OCI-LY3 (cell line): ENCODE results near the gene OTOG.

Experiments
- H2AFZ ChIP-seq: fragments of 200-600, 300-600 bp; shearing (Covaris generic); 2 replicates; pipeline ENCODE4 v1.6.0; 2014; ENCODE audit warnings: antibody characterized with exemption, low read depth, low read length
- H3K27ac ChIP-seq: fragments of 200-600, 300-600 bp; sonication (generic); 2 replicates; pipeline ENCODE4 v1.5.1; 2014; ENCODE audit warnings: mild to moderate bottlenecking, low read length, moderate library complexity, mixed read lengths
- H3K27me3 ChIP-seq: fragments of 200-600, 300-600 bp; sonication (generic); 2 replicates; pipeline ENCODE4 v1.6.1; 2014; ENCODE audit warnings: low read depth, low read length, mixed read lengths
- H3K36me3 ChIP-seq: fragments of 200-600, 300-600 bp; sonication (generic); replicated peaks from 2 replicates; pipeline ENCODE3; 2014; ENCODE audit warnings: low read depth, low read length, mixed read lengths
- H3K4me1 ChIP-seq: fragments of 300-600, 200-600 bp; sonication (generic); 2 replicates; pipeline ENCODE4 v1.6.1; 2014; ENCODE audit warnings: low read length, mixed read lengths
- H3K4me2 ChIP-seq: fragments of 200-600, 300-600 bp; sonication (generic); 2 replicates; pipeline ENCODE4 v1.6.1; 2014; ENCODE audit warnings: low read length, mixed read lengths
- H3K4me3 ChIP-seq: fragments of 300-600, 200-600 bp; sonication (generic); 2 replicates; pipeline ENCODE4 v1.5.1; 2014; ENCODE audit warnings: antibody characterized with exemption, mild to moderate bottlenecking, low read length, moderate library complexity
- H3K79me2 ChIP-seq: fragments of 300-600, 200-600 bp; shearing (Covaris generic); 2 replicates; pipeline ENCODE4 v1.6.1; 2014; ENCODE audit warnings: mild to moderate bottlenecking, low read length, mixed read lengths
- H3K9ac ChIP-seq: fragments of 300-600, 200-600 bp; shearing (Covaris generic); 2 replicates; pipeline ENCODE4 v1.6.0; 2014; ENCODE audit warnings: mild to moderate bottlenecking, low read length, moderate library complexity
- H3K9me3 ChIP-seq: fragments of 200-600, 300-600 bp; shearing (Covaris generic); 2 replicates; pipeline ENCODE4 v1.6.1; 2014; ENCODE audit warnings: low read length, mixed read lengths; ENCODE audit not compliant: insufficient read depth
- H4K20me1 ChIP-seq: fragments of 200-600, 300-600 bp; sonication (generic); 2 replicates; pipeline ENCODE4 v1.6.1; 2016; ENCODE audit warnings: low read length, mixed read lengths; ENCODE audit not compliant: insufficient read depth
- EZH2phosphoT487 ChIP-seq: fragments of 200-600 bp; shearing (Covaris generic); IDR thresholded peaks from 2 replicates; pipeline ENCODE4 v1.6.1; 2018; ENCODE audit warnings: antibody characterized with exemption, mixed run types, low read depth
- TF ChIP-seq, protein P1 (sequence below): fragments of 200-600, 300-600 bp; sonication (generic); IDR thresholded peaks from 2 replicates; pipeline ENCODE4 v1.5.1; 2014; ENCODE audit warnings: antibody characterized with exemption, low read length, low read depth

The OTOG gene

DNA sequence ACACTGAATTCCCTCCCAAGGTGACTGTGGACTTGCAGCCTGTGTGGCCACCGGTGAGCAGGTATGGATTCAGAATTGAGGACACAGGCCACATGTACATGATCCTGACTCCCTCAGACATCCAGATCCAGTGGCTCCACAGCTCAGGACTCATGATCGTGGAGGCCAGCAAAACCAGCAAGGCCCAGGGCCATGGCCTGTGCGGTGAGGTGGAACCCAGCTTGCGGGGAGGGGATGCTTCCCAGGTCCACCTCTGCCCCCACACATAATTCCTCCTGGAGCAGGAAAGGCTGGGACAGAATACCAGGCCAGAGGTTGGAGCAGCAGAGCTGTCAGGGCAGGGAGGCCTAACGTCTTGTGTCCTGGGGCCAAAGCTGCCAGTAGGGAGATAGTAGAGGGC, 82.1 kb downstream of the OTOG start:
- Histone ChIP-seq H3K4me3 (no peak overlapping the region), H3K4me1 (no peaks in the 10 kb centered on the region), H3K79me2 (no peaks in the 10 kb centered on the region), H3K9me3 (no peaks in the 10 kb centered on the region), H3K27me3 (peaks cover 25% of the 10 kb centered on the region), H3K9ac (no peak overlapping the region), H3K4me2 (no peak overlapping the region), H3K36me3 (no peaks in the 10 kb centered on the region), H3K27ac (no peak overlapping the region), H2AFZ (no peak overlapping the region), H4K20me1 (no peaks in the 10 kb centered on the region)
- TF ChIP-seq, protein P1, sequence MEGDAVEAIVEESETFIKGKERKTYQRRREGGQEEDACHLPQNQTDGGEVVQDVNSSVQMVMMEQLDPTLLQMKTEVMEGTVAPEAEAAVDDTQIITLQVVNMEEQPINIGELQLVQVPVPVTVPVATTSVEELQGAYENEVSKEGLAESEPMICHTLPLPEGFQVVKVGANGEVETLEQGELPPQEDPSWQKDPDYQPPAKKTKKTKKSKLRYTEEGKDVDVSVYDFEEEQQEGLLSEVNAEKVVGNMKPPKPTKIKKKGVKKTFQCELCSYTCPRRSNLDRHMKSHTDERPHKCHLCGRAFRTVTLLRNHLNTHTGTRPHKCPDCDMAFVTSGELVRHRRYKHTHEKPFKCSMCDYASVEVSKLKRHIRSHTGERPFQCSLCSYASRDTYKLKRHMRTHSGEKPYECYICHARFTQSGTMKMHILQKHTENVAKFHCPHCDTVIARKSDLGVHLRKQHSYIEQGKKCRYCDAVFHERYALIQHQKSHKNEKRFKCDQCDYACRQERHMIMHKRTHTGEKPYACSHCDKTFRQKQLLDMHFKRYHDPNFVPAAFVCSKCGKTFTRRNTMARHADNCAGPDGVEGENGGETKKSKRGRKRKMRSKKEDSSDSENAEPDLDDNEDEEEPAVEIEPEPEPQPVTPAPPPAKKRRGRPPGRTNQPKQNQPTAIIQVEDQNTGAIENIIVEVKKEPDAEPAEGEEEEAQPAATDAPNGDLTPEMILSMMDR, result no peak
- TF ChIP-seq EZH2phosphoT487, result no peak

DNA sequence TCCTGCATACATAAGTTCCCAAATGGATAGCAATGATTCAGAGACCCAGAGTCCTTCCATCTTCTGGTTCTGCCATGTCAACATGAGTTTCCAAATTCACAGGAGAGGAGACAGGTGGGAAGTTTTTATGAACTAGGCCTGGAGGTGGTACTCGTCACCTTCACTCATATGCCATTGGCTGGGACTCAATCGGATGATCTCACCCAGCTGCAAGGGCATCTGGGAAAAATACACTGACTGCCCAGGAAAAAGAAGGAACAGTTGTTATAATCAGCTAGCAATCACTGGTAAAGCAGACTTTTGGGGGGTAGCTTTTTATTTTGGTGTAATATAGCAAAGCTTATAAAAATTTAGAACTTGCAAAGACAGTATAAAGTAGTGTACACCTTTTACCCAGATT, 83.9 kb downstream of the OTOG start:
- Histone ChIP-seq H3K4me1 (no peaks in the 10 kb centered on the region), H4K20me1 (no peaks in the 10 kb centered on the region), H3K79me2 (no peaks in the 10 kb centered on the region), H3K4me3 (no peak overlapping the region), H3K36me3 (no peaks in the 10 kb centered on the region), H2AFZ (no peak overlapping the region), H3K4me2 (no peak overlapping the region), H3K27me3 (peaks cover 22% of the 10 kb centered on the region), H3K9me3 (no peaks in the 10 kb centered on the region), H3K9ac (no peak overlapping the region), H3K27ac (no peak overlapping the region)
- TF ChIP-seq, protein P1, result no peak
- TF ChIP-seq EZH2phosphoT487, result no peak

DNA sequence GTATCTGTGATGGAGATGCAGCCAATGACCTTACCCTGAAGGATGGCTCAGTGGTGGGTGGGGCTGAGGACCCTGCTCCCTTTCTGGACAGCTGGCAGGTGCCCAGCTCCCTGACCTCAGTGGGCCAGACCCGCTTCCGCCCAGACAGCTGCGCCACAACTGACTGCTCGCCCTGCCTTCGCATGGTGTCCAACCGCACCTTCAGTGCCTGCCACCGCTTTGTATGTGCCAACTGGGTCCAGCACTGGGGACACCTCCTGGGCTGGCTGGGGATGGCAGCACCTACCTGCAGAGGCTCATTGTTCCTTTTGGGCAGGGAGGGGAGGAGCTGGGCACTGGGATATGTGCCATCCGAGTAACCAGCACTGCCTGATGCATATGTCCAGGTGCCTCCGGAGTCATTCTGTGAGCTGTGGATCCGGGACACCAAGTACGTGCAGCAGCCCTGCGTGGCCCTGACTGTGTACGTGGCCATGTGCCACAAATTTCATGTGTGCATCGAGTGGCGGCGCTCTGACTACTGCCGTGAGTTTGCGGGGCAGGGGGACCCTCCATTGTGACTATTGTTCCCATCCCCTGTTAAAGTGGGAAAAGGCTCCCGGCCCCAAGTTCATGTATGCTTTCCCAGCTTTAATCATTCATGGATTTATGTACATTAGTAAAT, 84.8 kb downstream of the OTOG start:
- Histone ChIP-seq H3K27ac (no peak overlapping the region), H3K4me1 (no peaks in the 10 kb centered on the region), H4K20me1 (no peaks in the 10 kb centered on the region), H3K4me2 (no peak overlapping the region), H3K4me3 (no peak overlapping the region), H3K9ac (no peak overlapping the region), H3K27me3 (peaks cover 22% of the 10 kb centered on the region), H3K79me2 (no peaks in the 10 kb centered on the region), H2AFZ (no peak overlapping the region), H3K9me3 (no peaks in the 10 kb centered on the region), H3K36me3 (no peaks in the 10 kb centered on the region)
- TF ChIP-seq, protein P1, result no peak
- TF ChIP-seq EZH2phosphoT487, result no peak

DNA sequence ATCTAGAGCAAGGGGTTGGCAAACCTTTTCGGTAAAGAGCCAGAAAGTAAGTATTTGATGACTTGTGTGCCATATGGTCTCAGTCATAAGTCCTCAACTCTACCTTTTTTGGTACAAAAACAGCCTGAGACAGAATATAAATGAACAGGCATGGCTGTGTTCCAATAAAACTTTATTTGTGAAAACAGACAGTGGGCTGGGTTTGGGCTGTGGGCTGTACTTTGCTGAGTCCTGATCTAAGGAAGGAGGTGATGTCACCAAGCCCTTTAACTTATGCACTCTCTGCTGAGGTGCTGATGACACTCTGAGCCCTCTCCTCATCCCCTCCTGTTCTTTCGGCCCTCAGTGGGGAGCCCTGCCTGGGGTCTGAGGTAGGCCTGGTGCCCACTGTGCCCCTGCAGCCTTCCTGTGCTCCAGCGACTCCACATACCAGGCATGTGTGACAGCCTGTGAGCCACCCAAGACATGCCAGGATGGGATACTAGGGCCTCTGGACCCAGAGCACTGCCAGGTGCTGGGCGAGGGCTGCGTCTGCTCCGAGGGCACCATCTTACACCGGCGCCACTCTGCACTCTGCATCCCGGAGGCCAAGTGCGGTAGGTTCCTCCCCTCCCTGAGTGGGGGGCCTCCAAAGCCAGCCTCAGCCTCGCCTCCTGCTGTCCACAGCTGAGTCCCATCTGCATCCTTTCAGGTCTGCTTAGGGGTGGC, 86.4 kb downstream of the OTOG start:
- Histone ChIP-seq H3K27me3 (peaks cover 10% of the 10 kb centered on the region; the same call in 1 of the 2 replicates), H3K79me2 (no peaks in the 10 kb centered on the region), H2AFZ (no peak overlapping the region), H3K9me3 (no peaks in the 10 kb centered on the region), H3K4me3 (no peak overlapping the region), H3K4me1 (no peaks in the 10 kb centered on the region), H3K4me2 (no peak overlapping the region), H3K27ac (no peak overlapping the region), H3K36me3 (no peaks in the 10 kb centered on the region), H4K20me1 (no peaks in the 10 kb centered on the region), H3K9ac (no peak overlapping the region)
- TF ChIP-seq, protein P1, result no peak
- no peak for TF ChIP-seq EZH2phosphoT487
